K562 (cell line): ENCODE results near the gene MSH4.
A peak's percentile ranks its signal among the peaks of the same experiment; 100 is the strongest.

Experiments
- CSDE1 ChIP-seq, 2 experiments: fragments of 450-650 bp; IDR thresholded peaks; 2 replicates each; pipeline ENCODE4 v1.6.1; 2016; ENCODE audit warnings: mild to moderate bottlenecking in 1 of 2
- EP400 ChIP-seq: fragments of 450-650 bp; IDR thresholded peaks from 2 replicates; pipeline ENCODE4 v1.6.1; 2017; ENCODE audit warnings: antibody characterized with exemption, mild to moderate bottlenecking, moderate library complexity
- FOXP1 ChIP-seq: sonication (generic); formaldehyde crosslinking; IDR thresholded peaks from 2 replicates; pipeline ENCODE4 v1.8.0; 2022; ENCODE audit warnings: mild to moderate bottlenecking, missing genetic modification reagents
- GATAD2B ChIP-seq: fragments of 450-650 bp; IDR thresholded peaks from 2 replicates; pipeline ENCODE4 v1.6.1; 2017; ENCODE audit warnings: mild to moderate bottlenecking, borderline replicate concordance
- HMGXB4 ChIP-seq: sonication (generic); formaldehyde crosslinking; IDR thresholded peaks from 2 replicates; pipeline ENCODE4 v1.8.1; 2023; ENCODE audit warnings: mild to moderate bottlenecking, missing genetic modification reagents
- LARP7 ChIP-seq: fragments of 450-650 bp; IDR thresholded peaks from 2 replicates; pipeline ENCODE4 v1.6.1; 2016
- MCM2 ChIP-seq: fragments of 450-650 bp; IDR thresholded peaks from 2 replicates; pipeline ENCODE4 v1.6.1; 2017; ENCODE audit warnings: low read depth, mild to moderate bottlenecking
- MEF2A ChIP-seq: IDR thresholded peaks from 2 replicates; pipeline ENCODE4 v1.6.1; 2011; ENCODE audit warnings: low read depth, mild to moderate bottlenecking, low read length, moderate library complexity; ENCODE audit not compliant: control insufficient read depth
- RAD21 ChIP-seq, 2 experiments: fragments of 250-450 bp in 1 of 2; fragments of 450-650 bp in 1 of 2; sonication (Bioruptor Pico) in 1 of 2; formaldehyde crosslinking in 1 of 2; IDR thresholded peaks in 1 of 2; conservative IDR thresholded peaks in 1 of 2; 2 replicates each; pipeline versions ENCODE4 v1.4.0 to v1.8.0; 2020 to 2022; ENCODE audit warnings: mild to moderate bottlenecking in 2 of 2, moderate library complexity in 1 of 2
- RBM25 ChIP-seq: fragments of 200-400 bp; formaldehyde crosslinking; IDR thresholded peaks from 2 replicates; pipeline ENCODE4 v1.6.1; 2018; ENCODE audit warnings: low read length, low read depth, moderate library complexity; ENCODE audit not compliant: severe bottlenecking
- ZBTB49 ChIP-seq: sonication (generic); formaldehyde crosslinking; IDR thresholded peaks from 2 replicates; pipeline ENCODE4 v1.8.0; 2022; ENCODE audit warnings: missing genetic modification reagents, mild to moderate bottlenecking, borderline replicate concordance

DNA sequence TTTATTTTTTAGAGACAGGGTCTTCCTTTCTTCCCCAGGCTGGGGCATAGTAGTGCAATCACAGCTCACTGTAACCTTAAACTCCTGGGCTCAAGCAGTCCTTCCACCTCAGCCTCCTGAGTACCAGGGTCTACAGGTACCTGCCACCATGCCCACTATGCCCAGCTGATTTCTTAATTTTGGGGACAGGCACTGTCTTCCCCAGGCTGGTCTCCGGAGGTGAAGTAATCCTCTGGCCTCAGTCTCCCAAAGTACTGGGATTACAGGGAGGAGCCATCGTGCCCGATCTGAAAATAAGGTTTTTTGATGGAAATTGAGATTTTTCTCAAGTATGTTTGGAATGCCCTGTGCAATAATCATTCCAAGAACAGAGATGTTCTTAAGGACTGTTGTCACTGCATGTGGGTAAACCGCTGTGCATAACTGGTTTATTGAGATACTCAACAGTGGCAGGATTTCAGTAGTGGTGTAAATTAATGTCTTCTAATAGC lies 934 bp upstream of the MSH4 start:
- TF ChIP-seq ZBTB49 (no peak), GATAD2B (0 out of 2 replicates have a peak, but pooled peaks have one; percentile 10), LARP7 (no peak), FOXP1 (no peak), MEF2A (no peak), CSDE1 (IDR thresholded peaks at IDR 0.05) (no peak), MCM2 (no peak), HMGXB4 (CRISPR knock-in tag) (no peak), RAD21 (CRISPR knock-in tag; conservative IDR thresholded peaks at IDR 0.05 in 1 of 2, IDR thresholded peaks at IDR 0.05 in 1 of 2) (no peak), EP400 (no peak; the same call in 1 of the 2 replicates), RBM25 (no peak)
